Neuronal stem cell (in vitro differentiated cells): ENCODE results near the gene PIAS4.

Source experiments
- small RNA-seq: library from polyadenylated mRNA; stranded (forward); fragments of <200 nt; extraction: miRNeasy Mini kit (QIAGEN cat#:217004); gene quantifications from one replicate; pipeline ENCODE3, GENCODE V24; 2013; ENCODE audit not compliant: insufficient read depth

PIAS4 gene

Small RNAs within 50 kb of the gene (small RNA-seq; reads per million reads assigned to genes)
- gene SNORD37: 2,730 reads per million, percentile 99 among the genes with 10 or more reads in this experiment
